Measurements from ENCODE around the gene RPGR.

- TF ChIP-seq POLR2AphosphoS5 (IDR thresholded peaks at IDR 0.05; ENCODE audit: low read depth, low read length) (no peak), POLR2A (IDR thresholded peaks at IDR 0.05; ENCODE audit: borderline replicate concordance, extremely low read depth, insufficient read depth, insufficient read length) (no peak), CTCF (IDR thresholded peaks at IDR 0.05 in 2 of 3, conservative IDR thresholded peaks at IDR 0.05 in 1 of 3; ENCODE audit: borderline replicate concordance in 1 of 3, insufficient read depth in 1 of 3, low read depth in 2 of 3, low read length in 2 of 3) (no peak), SRF (IDR thresholded peaks at IDR 0.05; ENCODE audit: low read depth) (no peak), EZH2 (IDR thresholded peaks at IDR 0.05) (no peak), REST (IDR thresholded peaks at IDR 0.05; ENCODE audit: low read depth) (no peak), ZNF274 (IDR thresholded peaks at IDR 0.05; ENCODE audit: low read depth, low read length) (no peak), ATF3 (IDR thresholded peaks at IDR 0.05) (no peak), YY1 (IDR thresholded peaks at IDR 0.05; ENCODE audit: extremely low read depth, insufficient replicate concordance, low read depth, low read length) (no peak), MAX (IDR thresholded peaks at IDR 0.05) (no peak), ZFX (IDR thresholded peaks at IDR 0.05) (no peak), EZH2phosphoT487 (IDR thresholded peaks at IDR 0.05; ENCODE audit: borderline replicate concordance) (no peak), ZBTB33 (IDR thresholded peaks at IDR 0.05; ENCODE audit: extremely low read depth, insufficient replicate concordance, low read length) (no peak), JUND (IDR thresholded peaks at IDR 0.05) (no peak)
Observed at GRCh38 chrX:38256019-38256418, 71.3 kb downstream of the RPGR start.
